SK-N-SH treated with all-trans-retinoic acid at 6 μM for 48 hours (cell line): ENCODE results near the gene TUBB4B.

Source experiments
- ATAC-seq: fragments of 200-7000 bp; cut with Tn5 transposase; 3 replicates; pipeline ENCODE4 v1.9.1; 2020; ENCODE audit warnings: mild to moderate bottlenecking, moderate library complexity
- ARNTL ChIP-seq: fragments of 450-650 bp; formaldehyde crosslinking; IDR thresholded peaks from 2 replicates; pipeline ENCODE4 v1.5.0; 2020; ENCODE audit warnings: low read depth, mild to moderate bottlenecking, moderate library complexity, borderline replicate concordance
- BACH2 ChIP-seq: fragments of 250-450 bp; sonication (Bioruptor Pico); IDR thresholded peaks from 2 replicates; pipeline ENCODE4 v1.9.0; 2021; ENCODE audit warnings: mild to moderate bottlenecking, borderline replicate concordance
- ESRRG ChIP-seq: fragments of 250-450 bp; sonication (Bioruptor Pico); IDR thresholded peaks from 2 replicates; pipeline ENCODE4 v1.6.1; 2021; ENCODE audit warnings: mild to moderate bottlenecking
- GLIS3 ChIP-seq: fragments of 250-450 bp; sonication (Bioruptor Pico); IDR thresholded peaks from 2 replicates; pipeline ENCODE4 v1.5.0; 2020; ENCODE audit warnings: mild to moderate bottlenecking, moderate library complexity
- ISL1 ChIP-seq: fragments of 250-450 bp; sonication (Bioruptor Pico); IDR thresholded peaks from 2 replicates; pipeline ENCODE4 v2.1.2; 2022; ENCODE audit warnings: mild to moderate bottlenecking, moderate library complexity
- OSR1 ChIP-seq: fragments of 250-450 bp; sonication (Bioruptor Pico); IDR thresholded peaks from 2 replicates; pipeline ENCODE4 v1.8.0; 2022; ENCODE audit warnings: moderate library complexity, mild to moderate bottlenecking, inconsistent platforms
- PPARA ChIP-seq: fragments of 250-450 bp; sonication (Bioruptor Pico); IDR thresholded peaks from 2 replicates; pipeline ENCODE4 v1.5.0; 2020; ENCODE audit warnings: mild to moderate bottlenecking, borderline replicate concordance
- RARB ChIP-seq: fragments of 250-450 bp; sonication (Bioruptor Pico); IDR thresholded peaks from 2 replicates; pipeline ENCODE4 v1.8.0; 2021; ENCODE audit warnings: mild to moderate bottlenecking, moderate library complexity
- SNAI2 ChIP-seq: fragments of 250-450 bp; sonication (Bioruptor Pico); IDR thresholded peaks from 2 replicates; pipeline ENCODE4 v1.5.0; 2020; ENCODE audit warnings: mild to moderate bottlenecking, moderate library complexity
- TCF4 ChIP-seq: fragments of 250-450 bp; sonication (Bioruptor Pico); IDR thresholded peaks from 2 replicates; pipeline ENCODE4 v1.8.0; 2021; ENCODE audit warnings: mild to moderate bottlenecking, moderate library complexity, borderline replicate concordance
- TOX ChIP-seq: fragments of 250-450 bp; sonication (Bioruptor Pico); IDR thresholded peaks from 2 replicates; pipeline ENCODE4 v1.8.0; 2021; ENCODE audit warnings: mild to moderate bottlenecking, moderate library complexity, borderline replicate concordance
- ZC3H10 ChIP-seq: fragments of 250-450 bp; sonication (Bioruptor Pico); IDR thresholded peaks from 2 replicates; pipeline ENCODE4 v1.5.1; 2021; ENCODE audit warnings: mild to moderate bottlenecking, moderate library complexity
- ZFP3 ChIP-seq: fragments of 250-450 bp; sonication (Bioruptor Pico); IDR thresholded peaks from 2 replicates; pipeline ENCODE4 v1.5.0; 2020; ENCODE audit warnings: mild to moderate bottlenecking, moderate library complexity
- ZFP30 ChIP-seq: fragments of 450-650 bp; formaldehyde crosslinking; IDR thresholded peaks from 2 replicates; pipeline ENCODE4 v1.5.0; 2022; ENCODE audit warnings: mild to moderate bottlenecking, moderate library complexity
- ZNF565 ChIP-seq: fragments of 450-650 bp; formaldehyde crosslinking; conservative IDR thresholded peaks from 2 replicates; pipeline ENCODE4 v1.5.0; 2020; ENCODE audit warnings: low read depth, mild to moderate bottlenecking, moderate library complexity
- ZNF8 ChIP-seq: fragments of 450-650 bp; formaldehyde crosslinking; IDR thresholded peaks from 2 replicates; pipeline ENCODE4 v1.5.0; 2020; ENCODE audit warnings: mild to moderate bottlenecking, moderate library complexity
- TF ChIP-seq, protein P1 (sequence below): fragments of 250-450 bp; sonication (Bioruptor Pico); IDR thresholded peaks from 2 replicates; pipeline ENCODE4 v1.5.1; 2020; ENCODE audit warnings: low read depth, mild to moderate bottlenecking, moderate library complexity
- TF ChIP-seq, protein P2 (sequence below): fragments of 250-450 bp; sonication (Bioruptor Pico); IDR thresholded peaks from 2 replicates; pipeline ENCODE4 v1.5.0; 2020; ENCODE audit warnings: mild to moderate bottlenecking, moderate library complexity
- TF ChIP-seq, protein P3 (sequence below): fragments of 250-450 bp; sonication (Bioruptor Pico); IDR thresholded peaks from 2 replicates; pipeline ENCODE4 v1.8.0; 2021; ENCODE audit warnings: low read depth, mild to moderate bottlenecking, moderate library complexity, borderline replicate concordance
- TF ChIP-seq, protein P4 (sequence below): fragments of 250-450 bp; sonication (Bioruptor Pico); IDR thresholded peaks from 2 replicates; pipeline ENCODE4 v1.8.0; 2020; ENCODE audit warnings: mild to moderate bottlenecking, moderate library complexity, borderline replicate concordance

Gene TUBB4B

DNA sequence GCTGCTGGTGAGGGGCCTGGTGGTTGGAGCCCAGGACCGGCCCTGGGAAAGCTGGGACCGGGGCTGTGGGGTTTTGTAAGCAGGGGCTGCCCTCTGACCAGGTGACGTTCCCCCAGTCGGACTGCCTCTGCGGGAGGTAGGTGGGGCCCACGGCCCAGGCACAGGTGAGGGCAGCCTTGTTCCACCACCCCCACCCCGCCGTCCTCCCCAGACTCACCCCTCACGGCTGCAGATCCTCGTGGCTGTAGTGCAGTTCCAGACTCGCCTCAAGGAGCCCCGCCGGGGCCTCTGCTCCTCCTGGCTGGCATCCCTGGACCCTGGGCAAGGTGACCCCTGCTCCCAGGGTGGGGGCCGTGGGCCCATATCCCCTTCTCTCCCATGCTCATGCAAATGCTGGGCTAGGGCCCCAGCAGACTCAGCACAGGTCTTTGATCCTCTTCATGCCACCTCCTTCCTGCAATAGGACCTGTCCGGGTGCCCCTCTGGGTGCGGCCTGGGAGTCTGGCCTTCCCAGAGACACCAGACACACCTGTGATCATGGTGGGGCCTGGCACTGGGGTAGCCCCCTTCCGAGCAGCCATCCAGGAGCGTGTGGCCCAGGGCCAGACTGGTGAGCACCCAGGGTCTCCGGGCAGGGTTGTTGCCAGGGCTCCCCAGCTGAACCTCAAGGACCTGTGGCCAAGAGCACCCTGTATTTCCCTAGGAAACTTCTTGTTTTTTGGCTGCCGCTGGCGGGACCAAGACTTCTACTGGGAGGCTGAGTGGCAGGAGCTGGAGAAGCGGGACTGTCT is 25.7 kb upstream of the TUBB4B start:
- ATAC-seq, result no peak
- TF ChIP-seq, protein P1, sequence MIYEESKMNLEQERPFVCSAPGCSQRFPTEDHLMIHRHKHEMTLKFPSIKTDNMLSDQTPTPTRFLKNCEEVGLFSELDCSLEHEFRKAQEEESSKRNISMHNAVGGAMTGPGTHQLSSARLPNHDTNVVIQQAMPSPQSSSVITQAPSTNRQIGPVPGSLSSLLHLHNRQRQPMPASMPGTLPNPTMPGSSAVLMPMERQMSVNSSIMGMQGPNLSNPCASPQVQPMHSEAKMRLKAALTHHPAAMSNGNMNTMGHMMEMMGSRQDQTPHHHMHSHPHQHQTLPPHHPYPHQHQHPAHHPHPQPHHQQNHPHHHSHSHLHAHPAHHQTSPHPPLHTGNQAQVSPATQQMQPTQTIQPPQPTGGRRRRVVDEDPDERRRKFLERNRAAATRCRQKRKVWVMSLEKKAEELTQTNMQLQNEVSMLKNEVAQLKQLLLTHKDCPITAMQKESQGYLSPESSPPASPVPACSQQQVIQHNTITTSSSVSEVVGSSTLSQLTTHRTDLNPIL (CRISPR knock-in tag), result no peak
- TF ChIP-seq, protein P2, sequence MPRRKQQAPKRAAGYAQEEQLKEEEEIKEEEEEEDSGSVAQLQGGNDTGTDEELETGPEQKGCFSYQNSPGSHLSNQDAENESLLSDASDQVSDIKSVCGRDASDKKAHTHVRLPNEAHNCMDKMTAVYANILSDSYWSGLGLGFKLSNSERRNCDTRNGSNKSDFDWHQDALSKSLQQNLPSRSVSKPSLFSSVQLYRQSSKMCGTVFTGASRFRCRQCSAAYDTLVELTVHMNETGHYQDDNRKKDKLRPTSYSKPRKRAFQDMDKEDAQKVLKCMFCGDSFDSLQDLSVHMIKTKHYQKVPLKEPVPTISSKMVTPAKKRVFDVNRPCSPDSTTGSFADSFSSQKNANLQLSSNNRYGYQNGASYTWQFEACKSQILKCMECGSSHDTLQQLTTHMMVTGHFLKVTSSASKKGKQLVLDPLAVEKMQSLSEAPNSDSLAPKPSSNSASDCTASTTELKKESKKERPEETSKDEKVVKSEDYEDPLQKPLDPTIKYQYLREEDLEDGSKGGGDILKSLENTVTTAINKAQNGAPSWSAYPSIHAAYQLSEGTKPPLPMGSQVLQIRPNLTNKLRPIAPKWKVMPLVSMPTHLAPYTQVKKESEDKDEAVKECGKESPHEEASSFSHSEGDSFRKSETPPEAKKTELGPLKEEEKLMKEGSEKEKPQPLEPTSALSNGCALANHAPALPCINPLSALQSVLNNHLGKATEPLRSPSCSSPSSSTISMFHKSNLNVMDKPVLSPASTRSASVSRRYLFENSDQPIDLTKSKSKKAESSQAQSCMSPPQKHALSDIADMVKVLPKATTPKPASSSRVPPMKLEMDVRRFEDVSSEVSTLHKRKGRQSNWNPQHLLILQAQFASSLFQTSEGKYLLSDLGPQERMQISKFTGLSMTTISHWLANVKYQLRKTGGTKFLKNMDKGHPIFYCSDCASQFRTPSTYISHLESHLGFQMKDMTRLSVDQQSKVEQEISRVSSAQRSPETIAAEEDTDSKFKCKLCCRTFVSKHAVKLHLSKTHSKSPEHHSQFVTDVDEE (CRISPR knock-in tag), result no peak
- TF ChIP-seq RARB (CRISPR knock-in tag) (no peak), ESRRG (no peak), TOX (CRISPR knock-in tag) (no peak), ARNTL (CRISPR knock-in tag) (no peak)
- TF ChIP-seq, protein P3, sequence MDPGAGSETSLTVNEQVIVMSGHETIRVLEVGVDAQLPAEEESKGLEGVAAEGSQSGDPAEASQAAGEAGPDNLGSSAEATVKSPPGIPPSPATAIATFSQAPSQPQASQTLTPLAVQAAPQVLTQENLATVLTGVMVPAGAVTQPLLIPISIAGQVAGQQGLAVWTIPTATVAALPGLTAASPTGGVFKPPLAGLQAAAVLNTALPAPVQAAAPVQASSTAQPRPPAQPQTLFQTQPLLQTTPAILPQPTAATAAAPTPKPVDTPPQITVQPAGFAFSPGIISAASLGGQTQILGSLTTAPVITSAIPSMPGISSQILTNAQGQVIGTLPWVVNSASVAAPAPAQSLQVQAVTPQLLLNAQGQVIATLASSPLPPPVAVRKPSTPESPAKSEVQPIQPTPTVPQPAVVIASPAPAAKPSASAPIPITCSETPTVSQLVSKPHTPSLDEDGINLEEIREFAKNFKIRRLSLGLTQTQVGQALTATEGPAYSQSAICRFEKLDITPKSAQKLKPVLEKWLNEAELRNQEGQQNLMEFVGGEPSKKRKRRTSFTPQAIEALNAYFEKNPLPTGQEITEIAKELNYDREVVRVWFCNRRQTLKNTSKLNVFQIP (CRISPR knock-in tag), result no peak
- TF ChIP-seq, all 23 proteins: peak for 0

DNA sequence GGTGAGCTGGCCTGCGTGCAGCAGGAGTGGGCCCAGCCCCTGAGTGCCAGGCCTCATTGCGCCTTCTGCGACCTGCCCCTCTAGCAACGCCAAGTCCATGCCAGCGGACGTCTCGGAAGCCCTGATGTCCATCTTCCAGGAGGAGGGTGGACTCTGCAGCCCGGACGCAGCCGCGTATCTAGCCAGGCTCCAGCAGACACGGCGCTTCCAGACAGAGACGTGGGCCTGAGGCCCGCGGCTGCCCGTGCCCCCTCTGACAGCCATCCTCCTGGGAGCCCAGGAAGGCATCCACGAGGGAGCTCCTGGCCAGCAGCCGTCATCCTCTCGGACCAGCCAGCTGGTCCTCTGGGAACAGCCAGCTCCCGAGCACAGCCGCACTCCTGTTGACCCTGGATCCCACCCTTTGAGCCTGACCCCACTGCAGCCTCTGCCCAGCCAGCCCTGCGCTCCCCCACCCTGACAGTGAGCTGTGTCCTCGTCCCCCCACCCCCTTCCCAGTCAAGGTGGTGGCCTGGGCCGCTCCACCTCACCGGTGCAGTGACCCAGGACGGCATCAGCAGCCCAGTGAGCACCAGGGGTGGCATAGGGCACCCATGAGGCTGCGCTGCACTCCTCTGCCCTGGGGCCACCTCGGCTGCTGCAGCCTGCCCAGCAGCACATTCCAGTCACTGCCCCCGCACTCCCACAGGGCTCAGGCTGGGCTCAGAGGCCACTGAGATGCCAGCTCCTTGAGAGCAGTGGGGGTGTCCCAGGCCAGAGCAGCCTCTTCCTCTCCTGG is 24.7 kb upstream of the TUBB4B start:
- no peak for ATAC-seq
- TF ChIP-seq ARNTL (CRISPR knock-in tag), result no peak
- TF ChIP-seq, protein P3 (CRISPR knock-in tag), result no peak
- TF ChIP-seq GLIS3 (CRISPR knock-in tag), result no peak
- no peak for TF ChIP-seq PPARA (CRISPR knock-in tag)
- TF ChIP-seq ZFP3 (CRISPR knock-in tag), result no peak
- TF ChIP-seq, protein P2 (CRISPR knock-in tag), result no peak
- TF ChIP-seq ZNF565, result no peak
- TF ChIP-seq ISL1 (CRISPR knock-in tag), result no peak
- TF ChIP-seq TOX (CRISPR knock-in tag), result no peak
- no peak for TF ChIP-seq SNAI2
- TF ChIP-seq, protein P4, sequence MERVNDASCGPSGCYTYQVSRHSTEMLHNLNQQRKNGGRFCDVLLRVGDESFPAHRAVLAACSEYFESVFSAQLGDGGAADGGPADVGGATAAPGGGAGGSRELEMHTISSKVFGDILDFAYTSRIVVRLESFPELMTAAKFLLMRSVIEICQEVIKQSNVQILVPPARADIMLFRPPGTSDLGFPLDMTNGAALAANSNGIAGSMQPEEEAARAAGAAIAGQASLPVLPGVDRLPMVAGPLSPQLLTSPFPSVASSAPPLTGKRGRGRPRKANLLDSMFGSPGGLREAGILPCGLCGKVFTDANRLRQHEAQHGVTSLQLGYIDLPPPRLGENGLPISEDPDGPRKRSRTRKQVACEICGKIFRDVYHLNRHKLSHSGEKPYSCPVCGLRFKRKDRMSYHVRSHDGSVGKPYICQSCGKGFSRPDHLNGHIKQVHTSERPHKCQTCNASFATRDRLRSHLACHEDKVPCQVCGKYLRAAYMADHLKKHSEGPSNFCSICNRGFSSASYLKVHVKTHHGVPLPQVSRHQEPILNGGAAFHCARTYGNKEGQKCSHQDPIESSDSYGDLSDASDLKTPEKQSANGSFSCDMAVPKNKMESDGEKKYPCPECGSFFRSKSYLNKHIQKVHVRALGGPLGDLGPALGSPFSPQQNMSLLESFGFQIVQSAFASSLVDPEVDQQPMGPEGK (CRISPR knock-in tag), result no peak
- no peak for TF ChIP-seq TCF4 (CRISPR knock-in tag)
- TF ChIP-seq ZFP30, result no peak
- no peak for TF ChIP-seq ZC3H10 (CRISPR knock-in tag)
- TF ChIP-seq BACH2 (CRISPR knock-in tag), result no peak
- no peak for TF ChIP-seq OSR1
- no peak for TF ChIP-seq RARB (CRISPR knock-in tag)
- no peak for TF ChIP-seq ZNF8 (CRISPR knock-in tag)
